Measurements from ENCODE around the gene LRRC8A.
"Not testable (repeated sequence)": the region's sequence is repeated elsewhere in the genome, so short reads cannot be mapped to it uniquely, and the experiment has no call there.

The LRRC8A gene

DNA sequence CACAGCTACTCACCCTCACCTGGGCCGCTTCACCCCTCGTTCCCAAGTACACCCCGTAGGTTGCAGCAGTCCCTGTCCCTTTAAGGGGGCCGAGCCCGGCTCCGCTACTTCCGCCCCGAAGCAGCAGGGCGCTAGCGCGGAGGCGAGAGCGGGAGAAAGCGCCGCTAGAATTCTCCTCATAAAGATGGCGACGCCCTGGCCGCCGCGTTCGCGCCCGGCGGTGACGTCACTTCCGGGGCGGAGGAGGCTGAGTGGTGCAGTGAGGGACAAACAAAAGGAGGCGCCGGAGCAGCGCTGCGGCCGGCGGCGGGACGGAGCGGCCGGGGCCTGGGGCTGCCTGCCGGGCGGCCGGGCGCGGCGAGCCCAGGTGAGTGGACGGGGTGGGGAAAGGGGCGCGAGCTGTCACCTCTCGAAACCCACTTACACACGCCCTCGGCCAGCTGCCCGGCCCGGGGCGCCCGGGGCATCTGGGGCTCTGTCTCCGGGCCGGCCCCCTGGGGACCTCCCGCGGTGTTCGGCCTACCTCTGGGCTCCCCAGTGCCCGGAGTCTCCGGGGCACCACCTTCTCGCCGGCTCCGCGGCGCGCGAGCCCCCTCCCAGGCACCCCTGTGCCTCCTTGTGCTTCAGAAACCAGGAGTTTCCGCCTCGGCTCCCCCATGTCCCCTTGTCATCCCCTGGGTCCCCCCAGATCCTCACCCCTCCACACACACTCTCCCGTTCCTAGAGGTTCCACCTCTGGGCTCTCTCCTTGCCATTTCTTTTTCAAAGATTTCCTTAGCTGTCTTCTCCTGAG lies at the start of gene LRRC8A, which contains the start of gene KYAT1:
Gene LRRC8A (plus strand): TSS at position 250 of the 793 bp plus-strand sequence. CDS start 25,032 bp downstream, outside the sequence.
Gene KYAT1 (minus strand): TSS at position 67 of the 793 bp plus-strand sequence. CDS start 36,545 bp downstream, outside the sequence.
- peak; percentile 97 for DNase-seq

- DNase-seq: no peak
Observed at GRCh38 chr9:128833696-128834095, 48.2 kb upstream of the LRRC8A start.

GRCh38 chr9:128835246-128836210 lies 46.4 kb upstream of the LRRC8A start:
- DNase-seq: no peak

DNA sequence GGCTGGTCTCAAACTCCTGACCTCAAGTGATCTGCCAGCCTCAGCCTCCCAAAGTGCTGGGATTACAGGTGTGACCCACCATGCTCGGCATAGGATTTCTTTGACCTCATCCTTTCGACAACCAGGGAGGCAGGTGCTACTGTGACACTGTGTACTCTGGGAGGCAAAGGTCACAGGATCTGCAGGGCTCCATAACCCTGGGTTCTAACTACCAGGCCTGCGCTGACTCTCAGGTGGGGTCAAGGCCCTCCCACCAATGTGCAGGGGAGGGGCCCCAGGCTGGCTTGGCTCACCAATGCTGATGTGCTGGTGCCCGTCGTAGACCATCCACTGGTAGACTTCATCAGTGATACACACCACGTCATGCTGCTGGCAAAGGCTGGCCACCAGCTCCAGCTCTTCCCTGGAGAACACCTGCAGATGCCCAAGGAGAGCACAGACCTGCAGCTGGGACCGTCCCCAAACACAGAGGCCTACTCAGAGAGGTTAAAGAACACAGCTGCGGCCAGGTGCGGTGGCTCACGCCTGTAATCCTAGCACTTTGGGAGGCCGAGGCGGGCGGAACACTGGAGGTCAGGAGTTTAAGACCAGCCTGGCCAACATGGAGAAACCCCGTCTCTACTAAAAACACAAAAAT lies 45.3 kb upstream of the LRRC8A start:
- no peak for DNase-seq

DNA sequence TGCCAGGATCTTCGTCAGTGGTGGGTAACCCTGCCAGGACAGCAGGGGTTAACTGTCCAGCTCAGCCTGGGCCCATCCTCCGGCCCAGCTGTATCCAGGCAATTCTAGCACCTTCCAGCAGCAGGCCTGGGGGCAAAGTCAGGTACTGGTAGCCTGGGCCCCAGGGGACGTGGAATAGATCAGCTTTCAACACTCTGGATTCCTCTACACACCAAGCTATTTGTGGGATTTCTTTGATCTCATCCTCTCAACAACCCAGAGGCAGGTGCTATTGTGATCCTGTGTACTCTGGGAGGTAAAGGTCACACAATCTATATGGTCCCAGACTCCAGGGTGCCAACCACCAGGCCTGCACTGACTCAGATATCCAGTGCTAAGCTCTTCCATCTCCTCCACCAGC lies 43.6 kb upstream of the LRRC8A start:
- DNase-seq: no peak

DNA sequence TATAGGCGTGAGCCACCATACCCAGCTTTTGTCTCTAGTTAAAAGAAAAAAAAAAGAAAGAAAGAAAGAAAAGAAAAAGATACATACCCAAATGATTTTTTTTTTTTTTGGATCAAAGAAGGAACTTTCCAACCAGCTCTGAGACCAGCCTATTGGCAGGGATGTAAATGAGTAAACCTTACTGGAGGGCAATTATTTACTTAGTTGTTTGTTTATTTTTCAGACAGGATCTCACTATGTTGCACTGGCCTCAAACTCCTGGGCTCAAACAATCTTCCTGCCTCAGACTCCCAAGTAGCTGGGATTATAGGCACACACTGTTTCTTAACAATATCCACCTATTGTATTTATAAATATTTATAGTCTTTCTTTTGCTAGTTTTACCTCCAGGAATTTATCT lies 41.4 kb upstream of the LRRC8A start:
- no peak for DNase-seq

DNA sequence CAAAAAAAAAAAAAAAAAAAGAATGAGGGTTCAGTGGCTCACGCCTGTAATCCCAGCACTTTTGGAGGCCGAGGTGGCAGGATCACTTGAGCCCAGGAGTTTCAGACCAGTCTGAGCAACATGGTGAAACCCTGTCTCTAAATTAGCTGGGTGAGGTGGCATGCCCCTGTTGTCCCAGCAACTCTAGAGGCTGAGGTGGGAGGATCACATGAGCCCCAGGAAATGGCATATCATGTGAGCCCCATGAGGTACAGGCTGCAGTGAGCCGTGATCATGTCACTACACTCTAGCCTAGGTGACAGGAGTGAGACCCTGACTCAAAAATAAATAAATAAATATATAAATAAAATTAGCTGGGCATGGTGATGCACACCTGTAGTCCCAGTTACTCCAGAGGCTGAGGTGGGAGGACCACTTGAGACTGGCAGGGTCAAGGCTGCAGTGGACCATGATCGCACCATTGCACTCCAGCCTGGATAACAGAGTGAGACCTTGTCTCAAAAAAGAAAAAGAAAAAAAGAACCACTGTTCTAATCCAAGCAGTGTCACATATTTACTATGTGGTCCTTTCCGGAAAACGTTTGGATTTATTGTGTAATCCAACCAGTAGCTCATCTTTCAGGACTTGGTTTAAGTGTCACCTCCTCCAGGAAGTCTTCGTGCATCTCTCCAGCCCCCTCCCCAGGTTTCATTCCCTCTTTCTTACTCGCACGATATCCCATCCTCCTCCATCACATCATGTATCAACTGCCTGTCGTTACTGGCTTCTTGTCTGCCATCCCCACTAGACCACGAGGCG lies 40.0 kb upstream of the LRRC8A start:
- DNase-seq: no peak

GRCh38 chr9:128843171-128843570 lies 38.8 kb upstream of the LRRC8A start:
- DNase-seq: not testable (repeated sequence)

DNA sequence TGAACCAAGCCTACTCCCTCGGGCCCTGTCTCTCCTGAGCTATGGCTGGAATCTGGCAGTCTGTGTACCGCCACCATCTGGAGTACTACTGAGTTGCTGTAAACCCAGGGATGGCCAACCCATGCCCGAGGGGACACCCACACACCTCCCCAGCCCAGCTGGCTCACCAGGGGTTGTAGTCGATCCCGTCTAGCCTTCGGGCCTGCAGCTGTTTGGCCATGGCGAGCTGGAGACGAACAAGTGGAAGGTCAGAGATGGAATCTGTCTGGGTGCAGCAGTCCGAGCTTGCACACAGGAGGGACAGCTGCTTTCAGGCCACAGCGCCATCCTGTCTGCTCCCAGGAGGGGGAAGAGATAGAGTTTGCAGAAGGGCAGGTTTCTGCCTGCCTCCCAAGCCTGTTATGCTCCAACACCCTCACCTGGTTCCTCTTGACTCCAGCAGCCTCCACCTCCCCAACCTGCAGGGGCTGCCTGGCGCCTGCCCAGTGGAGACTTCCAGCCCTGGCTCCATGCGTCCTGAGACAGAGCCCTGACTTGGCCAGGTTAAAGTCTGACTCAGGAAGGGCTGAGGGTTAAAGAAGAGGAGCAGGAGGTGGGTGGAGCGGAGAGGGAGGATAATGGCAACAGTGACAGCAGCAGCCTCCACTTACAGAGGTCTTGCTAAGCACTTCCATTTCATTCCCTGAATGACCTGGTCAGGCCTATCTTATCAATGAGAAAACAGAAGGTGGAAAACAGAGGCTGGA lies 36.6 kb upstream of the LRRC8A start:
- no peak for DNase-seq

- DNase-seq: no peak
Observed at GRCh38 chr9:128846680-128847030, 35.3 kb upstream of the LRRC8A start.

- no peak for DNase-seq
Observed at GRCh38 chr9:128847803-128848202, 34.1 kb upstream of the LRRC8A start.

GRCh38 chr9:128851024-128851423 lies 30.9 kb upstream of the LRRC8A start:
- DNase-seq: not testable (repeated sequence)

GRCh38 chr9:128851779-128852600 lies 29.9 kb upstream of the LRRC8A start:
- peak in 1 of 2 donors; percentile 27 for DNase-seq

GRCh38 chr9:128852646-128853045 lies 29.3 kb upstream of the LRRC8A start:
- DNase-seq: not testable (repeated sequence)

GRCh38 chr9:128854454-128854853 lies 27.5 kb upstream of the LRRC8A start:
- DNase-seq: not testable (repeated sequence)

GRCh38 chr9:128858476-128858875 lies 23.5 kb upstream of the LRRC8A start:
- not testable (repeated sequence) for DNase-seq

DNA sequence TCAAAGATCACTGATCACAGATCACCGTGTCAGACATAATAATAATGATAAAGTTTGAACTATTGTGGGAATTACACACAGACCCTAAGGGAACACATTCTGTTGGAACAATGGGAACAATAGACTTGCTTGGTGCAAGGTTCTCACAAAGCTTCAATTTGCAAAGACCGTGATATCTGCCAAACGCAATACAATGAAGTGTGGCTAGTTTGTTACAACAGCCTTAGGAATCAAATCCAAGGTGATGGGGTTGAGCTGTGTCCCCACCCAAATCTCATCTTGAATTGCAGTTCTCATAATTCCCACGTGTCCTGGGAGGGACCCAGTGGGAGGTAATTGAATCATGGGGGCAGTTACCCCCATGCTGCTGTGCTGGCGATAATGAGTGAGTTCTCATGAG lies 21.0 kb upstream of the LRRC8A start:
- no peak for DNase-seq

DNA sequence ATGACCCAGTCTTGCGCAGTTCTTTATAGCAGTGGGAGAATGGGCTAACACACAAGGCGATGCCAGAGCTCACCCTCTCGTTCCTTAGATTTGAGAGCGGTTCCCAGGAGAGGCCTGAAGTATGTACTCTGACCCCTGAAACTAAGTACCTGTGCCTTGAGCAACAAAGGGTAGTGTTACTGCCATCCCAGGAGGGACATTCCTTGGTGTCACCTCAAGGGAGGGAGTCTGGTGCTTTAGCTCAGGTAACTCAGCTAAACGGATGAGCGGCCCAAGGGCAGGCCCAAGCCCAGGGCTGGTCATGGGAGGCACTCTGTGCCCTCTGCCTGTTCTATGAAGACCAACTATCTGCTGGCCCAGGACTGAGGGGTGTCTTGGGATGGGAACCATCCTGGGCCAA lies 20.4 kb upstream of the LRRC8A start:
- DNase-seq: no peak

DNA sequence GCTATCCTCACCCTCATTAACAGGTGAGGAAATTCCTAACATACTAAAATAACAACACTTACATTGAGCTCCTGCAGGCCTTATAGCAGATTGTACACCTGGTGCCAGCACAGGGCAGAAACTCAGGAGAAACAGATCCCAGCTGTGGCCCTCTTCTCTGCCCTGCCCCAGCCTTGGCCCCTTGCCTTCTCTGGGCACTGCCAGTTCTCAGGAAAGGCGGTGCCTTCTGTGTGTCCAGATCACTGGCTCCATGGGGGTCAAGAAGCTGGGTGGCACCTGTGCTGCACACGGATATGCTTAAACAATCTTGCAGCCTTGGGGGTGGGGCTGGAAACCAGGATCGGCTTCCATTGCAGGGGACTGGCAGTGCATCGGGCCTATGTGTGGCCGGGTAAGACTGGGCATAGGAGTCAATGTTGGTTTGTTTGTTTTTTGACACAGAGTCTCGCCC lies 19.5 kb upstream of the LRRC8A start:
- DNase-seq: no peak

GRCh38 chr9:128863647-128864046 lies 18.3 kb upstream of the LRRC8A start:
- peak; percentile 82 to 83 for DNase-seq

Data from CD4-positive, alpha-beta T cell treated with Interleukin-4 for 1 hour (primary cell).